Retinal pigment epithelial cell (primary cell): ENCODE measurements around the gene THAP11.

ENCODE experiments used
- DNase-seq: peaks from one replicate; pipeline ENCODE4 v3.0.0-alpha.2; 2010; ENCODE audit warnings: low read depth
- H3K4me3 ChIP-seq: 2 replicates; pipeline ENCODE4 v1.5.1; 2011; ENCODE audit warnings: mild to moderate bottlenecking, low read length, control low read depth, moderate library complexity
- TF ChIP-seq, protein P1 (sequence below): conservative IDR thresholded peaks from 2 replicates; pipeline ENCODE4 v1.5.1; 2011; ENCODE audit warnings: low read depth, low read length, control low read depth, inconsistent platforms

The THAP11 gene

DNA sequence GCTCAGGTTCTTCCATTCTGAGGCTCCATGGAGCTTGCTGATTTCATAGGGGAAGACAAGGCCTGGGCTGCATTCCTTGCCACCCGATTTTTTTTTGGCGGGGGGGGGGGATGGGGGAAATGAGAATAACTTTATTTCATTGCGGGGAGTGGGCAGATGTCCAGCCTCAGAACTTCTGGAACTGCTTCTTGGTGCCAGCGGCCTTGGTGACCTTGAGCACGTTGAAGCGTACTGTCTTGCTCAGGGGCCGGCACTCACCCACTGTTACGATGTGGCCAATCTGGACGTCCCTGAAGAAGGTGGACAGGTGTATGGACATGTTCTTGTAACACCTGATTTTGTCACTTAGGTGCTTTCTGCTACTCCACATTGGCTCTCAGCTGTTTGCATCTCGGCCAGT is 13.7 kb downstream of the THAP11 start:
- no peak overlapping the region for H3K4me3 ChIP-seq
- no peak for DNase-seq
- TF ChIP-seq, protein P1, sequence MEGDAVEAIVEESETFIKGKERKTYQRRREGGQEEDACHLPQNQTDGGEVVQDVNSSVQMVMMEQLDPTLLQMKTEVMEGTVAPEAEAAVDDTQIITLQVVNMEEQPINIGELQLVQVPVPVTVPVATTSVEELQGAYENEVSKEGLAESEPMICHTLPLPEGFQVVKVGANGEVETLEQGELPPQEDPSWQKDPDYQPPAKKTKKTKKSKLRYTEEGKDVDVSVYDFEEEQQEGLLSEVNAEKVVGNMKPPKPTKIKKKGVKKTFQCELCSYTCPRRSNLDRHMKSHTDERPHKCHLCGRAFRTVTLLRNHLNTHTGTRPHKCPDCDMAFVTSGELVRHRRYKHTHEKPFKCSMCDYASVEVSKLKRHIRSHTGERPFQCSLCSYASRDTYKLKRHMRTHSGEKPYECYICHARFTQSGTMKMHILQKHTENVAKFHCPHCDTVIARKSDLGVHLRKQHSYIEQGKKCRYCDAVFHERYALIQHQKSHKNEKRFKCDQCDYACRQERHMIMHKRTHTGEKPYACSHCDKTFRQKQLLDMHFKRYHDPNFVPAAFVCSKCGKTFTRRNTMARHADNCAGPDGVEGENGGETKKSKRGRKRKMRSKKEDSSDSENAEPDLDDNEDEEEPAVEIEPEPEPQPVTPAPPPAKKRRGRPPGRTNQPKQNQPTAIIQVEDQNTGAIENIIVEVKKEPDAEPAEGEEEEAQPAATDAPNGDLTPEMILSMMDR = no peak

DNA sequence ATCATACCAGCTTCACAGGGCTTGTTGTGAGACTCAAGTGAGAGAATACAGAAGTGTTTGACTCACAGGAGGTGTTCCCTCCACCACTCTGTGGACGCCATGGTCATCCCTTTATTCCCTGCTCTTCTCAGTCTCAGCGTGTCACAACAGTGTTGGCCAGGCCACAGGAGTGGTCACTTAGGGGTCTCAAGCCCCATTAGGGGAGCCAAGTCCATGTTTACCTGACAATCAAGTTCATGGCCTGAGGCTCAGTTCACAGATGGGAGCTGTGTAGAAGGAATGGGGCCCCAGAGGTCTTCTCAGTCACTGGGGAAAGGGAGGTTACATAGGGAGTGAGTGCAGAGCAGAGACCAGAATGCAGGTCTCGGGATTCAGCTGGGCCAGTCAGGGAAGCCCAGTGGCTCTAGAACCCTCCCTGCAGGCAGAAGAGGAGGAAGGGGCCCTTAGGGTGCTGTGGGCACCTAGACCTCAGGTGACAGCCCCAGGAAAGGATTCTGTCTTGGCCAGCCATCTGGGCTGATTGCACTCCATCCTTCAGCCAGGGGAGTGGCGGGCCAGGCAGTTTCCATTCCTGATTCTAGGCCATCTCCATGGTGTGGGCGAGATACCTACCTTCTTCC is 14.9 kb downstream of the THAP11 start:
- no peak for DNase-seq

DNA sequence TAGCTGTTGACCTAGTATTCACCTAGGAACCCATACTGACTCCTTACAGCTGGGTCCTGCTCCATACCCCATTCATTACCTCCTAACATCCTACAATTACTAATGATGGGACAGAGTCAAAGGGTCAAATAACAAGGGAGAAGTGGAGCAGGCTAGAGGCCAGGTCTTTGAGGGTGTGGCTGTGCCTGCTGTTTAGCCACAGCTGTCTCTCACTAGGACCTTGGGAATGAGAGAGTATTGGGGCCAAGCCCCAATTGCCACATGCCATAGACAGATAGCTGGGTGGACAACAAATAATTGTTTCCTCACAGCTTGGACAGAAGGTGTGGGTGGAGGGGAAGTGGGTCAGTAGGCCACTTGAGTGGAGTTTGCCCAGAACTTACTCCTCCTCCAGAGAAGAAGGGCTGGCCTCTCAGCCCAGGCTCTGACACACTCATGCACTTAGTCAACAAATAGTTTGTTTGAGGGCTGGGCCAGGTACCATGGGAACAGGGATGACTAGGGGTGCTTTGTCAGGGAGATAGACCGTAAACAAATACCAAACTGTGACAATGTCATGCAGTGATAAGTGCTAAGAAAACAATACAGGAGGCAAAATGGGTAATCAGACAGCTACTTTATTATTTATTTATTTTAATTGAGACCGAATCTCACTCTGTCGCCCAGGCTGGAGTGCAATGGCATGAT is 15.6 kb downstream of the THAP11 start:
- no peak overlapping the region for H3K4me3 ChIP-seq
- TF ChIP-seq, protein P1 = no peak
- DNase-seq = peak; percentile 64

More for the DNA sequence above, 14.9 kb downstream of the THAP11 start:
- TF ChIP-seq, protein P1 = no peak
- H3K4me3 ChIP-seq = no peak overlapping the region

DNA sequence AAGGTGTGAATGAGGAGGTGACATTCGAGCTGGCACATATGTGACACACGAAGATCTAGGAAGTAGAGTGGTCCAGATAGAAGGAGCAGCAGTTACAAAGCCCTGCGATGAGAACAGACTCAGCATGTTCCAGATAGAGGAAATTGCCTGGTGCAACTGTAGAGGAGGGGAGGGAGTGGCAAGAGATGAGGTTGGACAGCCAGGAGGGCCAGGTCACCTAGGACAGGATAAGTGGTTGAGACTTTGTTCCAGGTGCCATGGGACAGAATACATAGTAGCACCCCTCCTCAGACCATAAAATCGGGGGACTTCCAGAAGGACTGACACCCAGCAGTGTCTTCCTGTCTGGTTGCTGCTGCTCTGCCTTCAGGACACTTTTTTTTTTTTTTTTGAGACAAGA is 16.4 kb downstream of the THAP11 start:
- no peak for DNase-seq
- TF ChIP-seq, protein P1 = no peak
- no peak overlapping the region for H3K4me3 ChIP-seq

DNA sequence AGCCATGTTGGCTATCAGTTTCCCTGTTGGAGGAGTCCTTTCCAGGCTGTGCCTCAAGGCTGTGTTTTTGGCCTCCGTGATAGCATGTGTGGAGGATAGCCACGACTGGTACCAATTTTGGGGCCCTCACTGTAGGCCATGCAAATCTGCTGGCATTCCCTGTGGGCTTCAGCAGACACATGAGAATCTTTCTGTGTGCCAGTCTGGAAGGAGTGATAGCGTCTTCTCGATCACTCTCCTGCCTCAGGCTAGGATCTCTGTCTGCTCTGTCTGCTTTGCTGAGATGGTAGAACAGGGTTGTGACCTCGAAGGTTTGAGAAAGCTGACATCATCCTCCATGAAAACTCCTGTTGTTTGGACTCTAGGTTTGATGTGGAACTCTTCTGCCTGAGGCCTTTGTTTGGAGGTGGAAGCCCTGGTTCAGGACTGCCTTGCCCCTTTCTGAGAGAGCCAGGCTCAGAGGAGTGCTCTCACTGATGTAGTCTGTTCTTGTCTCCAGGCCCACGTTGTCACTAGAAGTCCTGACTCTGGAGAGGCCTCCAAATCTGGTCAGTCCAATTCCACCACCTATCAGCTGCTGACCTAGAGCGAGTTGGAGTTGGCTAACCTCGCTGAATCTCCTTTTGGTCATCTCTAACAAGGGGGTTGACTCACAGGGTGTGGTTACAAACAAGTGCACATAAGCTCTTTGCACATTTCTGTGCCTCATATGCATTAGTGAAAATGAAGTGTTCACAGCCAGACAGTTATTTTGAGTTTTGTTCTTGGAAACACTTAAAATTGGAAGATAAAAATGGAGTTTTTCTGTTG is 18.7 kb downstream of the THAP11 start:
- TF ChIP-seq, protein P1 = no peak
- no peak for DNase-seq

DNA sequence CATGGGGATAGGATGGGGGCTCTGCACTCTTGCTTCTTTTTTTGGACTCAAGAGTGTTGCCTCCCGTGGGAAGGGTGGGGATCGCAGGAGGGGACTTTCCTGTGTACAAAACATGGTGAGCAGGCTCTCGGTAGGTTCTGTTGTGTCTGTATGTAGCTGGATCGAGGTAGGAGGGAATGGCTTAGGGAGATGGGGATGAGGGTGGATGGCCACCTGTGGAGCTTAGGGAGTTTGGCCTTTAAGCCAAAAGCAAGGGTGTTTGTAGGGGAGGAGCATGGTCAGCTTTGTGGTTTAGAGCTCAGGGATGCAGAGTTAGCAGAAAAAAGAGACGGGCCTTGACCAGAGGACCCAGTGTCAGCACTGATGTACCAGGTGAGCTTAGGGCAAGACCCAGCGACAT is 19.8 kb downstream of the THAP11 start:
- TF ChIP-seq, protein P1 = no peak
- DNase-seq = no peak
- H3K4me3 ChIP-seq = no peak overlapping the region

More for the DNA sequence above, 18.7 kb downstream of the THAP11 start:
- H3K4me3 ChIP-seq = no peak overlapping the region
